Measurements from ENCODE around the gene GPR15. TPM values are rescaled to one million over a fixed set of nuclear protein-coding genes. Genes with fewer than 3 reads are reported as not detected.
A peak's percentile ranks its signal among the peaks of the same experiment; 100 is the strongest.

GPR15 gene
- total RNA-seq, 1 experiment from 2014 or later, result not detected

- Histone ChIP-seq H3K4ac (ENCODE audit: low read depth, low read length) (no peak overlapping the region), H2BK20ac (ENCODE audit: low read depth, low read length, poor library complexity, severe bottlenecking) (no peak overlapping the region), H4K91ac (ENCODE audit: insufficient read length, low read depth, low read length) (no peak overlapping the region), H3K56ac (ENCODE audit: insufficient read length, low read depth, low read length) (no peak overlapping the region), H2BK5ac (ENCODE audit: insufficient read length, low read length) (no peak overlapping the region), H3K23ac (ENCODE audit: insufficient read length, low read depth, low read length) (peak overlapping the region; percentile 76), H2BK12ac (ENCODE audit: insufficient read length, low read depth, low read length) (peak overlapping the region; percentile 36), H3K27me3 (ENCODE audit: insufficient read depth, low read length) (no peaks in the 10 kb centered on the region), H4K8ac (replicated peaks; ENCODE audit: insufficient read length, low read depth, low read length) (no peak overlapping the region), H2AK5ac (ENCODE audit: insufficient read length, low read length) (no peak overlapping the region), H3K27ac (ENCODE audit: insufficient read length, low read depth, low read length) (peak overlapping the region; percentile 70), H3K9me3 (ENCODE audit: control insufficient read depth, low read depth, low read length) (no peaks in the 10 kb centered on the region), H3K4me2 (ENCODE audit: insufficient read depth, insufficient read length, low read length) (peak overlapping the region; percentile 98), H3K79me2 (ENCODE audit: insufficient read depth, low read length) (peaks cover 11% of the 10 kb centered on the region; the same call in 1 of the 2 replicates), H3K14ac (ENCODE audit: insufficient read depth, low read length) (peak overlapping the region; percentile 92; the same call in 1 of the 2 replicates), H3K18ac (ENCODE audit: insufficient read length, low read depth, low read length) (peak overlapping the region; percentile 78), H3K23me2 (ENCODE audit: insufficient read length, low read depth, low read length, poor library complexity, severe bottlenecking) (peaks cover 9% of the 10 kb centered on the region), H3K79me1 (ENCODE audit: insufficient read depth, low read depth, low read length, poor library complexity, severe bottlenecking) (no peaks in the 10 kb centered on the region), H2AFZ (ENCODE audit: low read length) (peak overlapping the region; percentile 2), H2BK15ac (ENCODE audit: low read depth, low read length) (no peak overlapping the region), H3K9ac (ENCODE audit: extremely low read depth, insufficient read length, low read length) (peak overlapping the region; percentile 99), H3K4me1 (ENCODE audit: insufficient read depth, low read length) (peaks cover under 1% of the 10 kb centered on the region; the same call in 1 of the 2 replicates), H4K5ac (ENCODE audit: insufficient read length, low read depth, low read length) (peak overlapping the region; percentile 82), H3T11ph (ENCODE audit: low read length) (no peak overlapping the region), H4K20me1 (ENCODE audit: control insufficient read depth, insufficient read depth, insufficient read length) (no peaks in the 10 kb centered on the region), H2BK120ac (ENCODE audit: low read depth, low read length, poor library complexity, severe bottlenecking) (no peak overlapping the region)
- TF ChIP-seq CTCF (conservative IDR thresholded peaks at IDR 0.05), result no peak
- H3K27me3 Mint-ChIP-seq (ENCODE audit: low read depth), result no peaks in the 10 kb centered on the region
- no peaks in the 10 kb centered on the region for H3K9me3 Mint-ChIP-seq
- no peak for DNase-seq
- peaks cover 24 to 35% of the 10 kb centered on the region in 2 experiments for H3K4me1 Mint-ChIP-seq
- H3K27ac Mint-ChIP-seq, result peak overlapping the region; percentile 78 to 94 (median 94)
- H3K4me3 Mint-ChIP-seq, result peak overlapping the region; percentile 86 to 96
- H3K36me3 Mint-ChIP-seq (ENCODE audit: insufficient read depth in 1 of 3, low read depth in 3 of 3), result peaks cover 12 to 37% (median 30%) of the 10 kb centered on the region in 3 experiments
- WGBS (ENCODE audit: extremely low coverage, insufficient read length, low lambda C conversion rate), result no CpG with 5 or more reads among the region's 16 CpGs
Observed at GRCh38 chr3:98521897-98522543, 9.8 kb upstream of the GPR15 start.
